GM21515 (cell line): ENCODE results near the gene NOXA1.
"Not testable (repeated sequence)": the region's sequence is repeated elsewhere in the genome, so short reads cannot be mapped to it uniquely, and the experiment has no call there.

Experiments used
- ATAC-seq: cut with Tn5 transposase; IDR thresholded peaks from one replicate; pipeline ENCODE4 v1.9.1; 2021; ENCODE audit not compliant: unreplicated experiment

The NOXA1 gene

GRCh38 chr9:137462986-137463930 is 40.1 kb downstream of the NOXA1 start:
- ATAC-seq, result no peak

GRCh38 chr9:137463931-137464290 is 40.7 kb downstream of the NOXA1 start:
- no peak for ATAC-seq

DNA sequence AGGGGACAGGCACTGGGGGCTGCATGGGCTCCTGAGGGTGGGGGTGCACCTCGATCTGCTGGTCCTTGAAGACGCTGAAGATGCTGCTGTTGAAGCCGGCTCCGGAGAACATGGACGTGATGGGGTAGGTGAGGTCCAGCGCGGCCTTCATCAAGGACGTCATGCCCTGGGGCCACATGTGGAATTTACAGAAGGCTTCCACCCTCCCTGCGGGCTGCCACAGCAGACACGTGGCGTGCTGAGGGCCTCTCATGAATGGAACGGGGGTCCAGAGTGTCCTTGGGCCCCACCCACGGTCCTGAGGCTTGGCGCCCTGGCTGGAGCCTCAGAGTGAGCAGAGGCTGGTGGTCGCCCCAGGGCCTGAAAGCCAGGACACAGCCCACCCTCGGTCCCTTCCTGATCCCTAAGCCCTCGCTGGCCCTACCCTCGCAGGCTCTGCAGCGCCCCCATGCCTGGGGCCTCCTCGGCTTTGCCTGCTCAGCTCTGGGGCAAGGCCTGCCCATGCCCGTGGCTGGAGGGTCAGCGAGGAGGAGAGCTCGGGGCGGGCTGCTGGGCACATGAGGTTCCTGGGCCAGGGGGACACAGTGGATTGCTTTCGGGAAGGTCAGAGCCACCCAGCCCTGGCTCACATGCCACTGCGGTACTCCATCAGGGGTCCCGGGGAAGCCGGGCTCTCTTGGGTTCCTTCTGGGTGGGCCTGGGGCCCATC is 41.3 kb downstream of the NOXA1 start:
- no peak for ATAC-seq

- no peak for ATAC-seq
Observed at GRCh38 chr9:137465000-137465719, 42.0 kb downstream of the NOXA1 start.

GRCh38 chr9:137465720-137466388 is 42.7 kb downstream of the NOXA1 start:
- ATAC-seq, result no peak

DNA sequence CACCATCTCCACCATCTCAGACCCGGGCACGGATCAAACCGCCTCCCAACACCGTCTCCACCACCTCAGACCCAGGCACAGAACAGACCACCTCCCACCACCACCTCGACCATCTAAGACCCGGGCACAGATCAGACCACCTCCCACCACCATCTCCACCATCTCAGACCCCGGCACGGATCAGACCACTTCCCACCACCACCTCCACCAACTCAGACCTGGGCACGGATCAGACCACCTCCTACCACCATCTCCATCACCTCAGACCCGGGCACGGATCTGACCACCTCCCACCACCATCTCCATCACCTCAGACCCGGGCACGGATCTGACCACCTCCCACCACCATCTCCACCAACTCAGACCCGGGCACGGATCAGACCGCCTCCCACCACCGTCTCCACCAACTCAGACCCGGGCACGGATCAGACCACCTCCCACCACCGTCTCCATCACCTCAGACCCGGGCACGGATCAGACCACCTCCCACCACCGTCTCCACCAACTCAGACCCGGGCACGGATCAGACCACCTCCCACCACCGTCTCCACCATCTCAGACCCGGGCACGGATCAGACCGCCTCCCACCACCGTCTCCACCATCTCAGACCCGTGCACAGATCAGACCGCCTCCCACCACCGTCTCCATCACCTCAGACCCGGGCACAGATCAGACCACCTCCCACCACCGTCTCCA is 43.3 kb downstream of the NOXA1 start:
- not testable (repeated sequence) for ATAC-seq

DNA sequence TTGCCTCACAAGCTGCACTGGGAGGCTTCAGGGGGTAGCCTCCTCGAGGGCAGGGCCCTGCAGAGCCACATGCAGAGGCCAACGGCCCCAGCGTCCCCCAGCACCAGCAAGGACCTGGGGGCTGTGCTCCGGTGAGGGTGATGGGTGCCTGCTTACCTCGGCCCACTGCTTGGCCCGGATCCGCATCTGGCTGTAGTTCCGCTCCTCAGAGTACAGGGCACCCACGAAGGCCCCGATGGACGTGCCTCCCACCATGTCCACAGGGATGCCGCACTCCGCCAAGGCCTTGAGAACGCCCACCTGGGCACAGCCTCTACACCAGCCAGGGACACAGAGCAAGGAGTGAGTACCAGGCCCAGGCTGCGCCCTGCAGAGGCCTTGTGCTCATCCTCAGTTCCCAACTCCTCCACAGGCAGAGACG is 44.0 kb downstream of the NOXA1 start:
- ATAC-seq, result no peak

GRCh38 chr9:137467896-137468295 is 44.7 kb downstream of the NOXA1 start:
- ATAC-seq, result no peak

GRCh38 chr9:137470785-137471184 is 47.6 kb downstream of the NOXA1 start:
- no peak for ATAC-seq

DNA sequence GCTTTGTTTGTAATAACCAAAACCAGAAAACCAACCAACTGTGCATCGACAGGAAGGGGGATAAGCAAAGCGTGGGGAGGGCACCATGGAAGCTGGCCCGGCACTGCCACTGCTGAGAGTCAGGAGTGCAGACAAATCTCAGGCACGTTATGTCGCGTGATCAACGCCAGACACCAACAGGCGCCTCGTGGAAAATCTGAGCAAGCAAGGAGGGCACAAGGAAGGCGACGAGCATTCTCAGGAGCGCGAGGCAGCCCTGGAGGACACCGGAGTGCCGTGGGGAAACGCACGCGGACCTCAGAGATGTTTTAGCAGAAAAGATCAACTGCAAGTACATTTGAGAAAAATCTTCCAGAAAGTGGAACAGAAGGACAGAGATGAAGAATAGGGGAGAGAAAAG is 51.1 kb downstream of the NOXA1 start:
- ATAC-seq, result no peak

DNA sequence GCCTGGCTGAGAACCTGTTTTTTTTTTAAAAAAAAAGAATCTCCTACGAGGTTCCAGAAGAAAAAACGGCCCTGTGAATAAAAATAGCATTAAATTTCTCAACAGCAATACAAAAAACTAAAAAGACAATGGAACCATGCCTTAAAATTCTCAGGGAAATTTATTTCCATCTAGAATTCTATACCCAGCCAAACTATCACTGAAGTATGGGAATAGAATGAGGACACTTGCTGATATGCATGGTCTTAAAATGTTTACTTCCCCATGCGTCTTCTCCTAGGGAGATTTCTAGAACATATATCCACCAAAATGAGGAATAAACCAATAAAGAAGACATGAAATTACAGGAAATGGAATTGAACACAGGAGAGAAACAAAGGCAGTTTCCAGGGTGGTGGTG is 52.5 kb downstream of the NOXA1 start:
- ATAC-seq, result no peak

DNA sequence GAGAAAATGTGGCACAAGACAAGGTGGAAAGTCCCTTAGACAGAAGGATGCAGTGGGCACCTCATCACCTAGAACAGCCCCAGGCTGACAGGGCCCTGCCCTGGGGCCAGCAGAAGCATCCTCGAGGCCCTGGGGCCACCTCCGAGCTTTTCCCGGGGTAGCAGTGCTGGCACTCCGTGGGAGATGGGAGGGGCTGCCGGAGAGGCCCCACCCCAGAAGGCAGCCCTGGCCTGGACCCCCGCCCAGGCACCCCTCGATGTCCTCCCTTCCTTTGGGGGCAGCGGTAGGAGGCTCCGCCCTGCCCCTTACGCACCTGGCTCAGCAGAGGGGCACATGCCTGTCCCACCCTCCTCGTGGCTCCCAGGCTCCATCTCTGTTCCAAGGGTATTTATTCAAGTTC is 53.7 kb downstream of the NOXA1 start:
- ATAC-seq, result no peak

GRCh38 chr9:137477778-137478612 is 54.8 kb downstream of the NOXA1 start:
- no peak for ATAC-seq

DNA sequence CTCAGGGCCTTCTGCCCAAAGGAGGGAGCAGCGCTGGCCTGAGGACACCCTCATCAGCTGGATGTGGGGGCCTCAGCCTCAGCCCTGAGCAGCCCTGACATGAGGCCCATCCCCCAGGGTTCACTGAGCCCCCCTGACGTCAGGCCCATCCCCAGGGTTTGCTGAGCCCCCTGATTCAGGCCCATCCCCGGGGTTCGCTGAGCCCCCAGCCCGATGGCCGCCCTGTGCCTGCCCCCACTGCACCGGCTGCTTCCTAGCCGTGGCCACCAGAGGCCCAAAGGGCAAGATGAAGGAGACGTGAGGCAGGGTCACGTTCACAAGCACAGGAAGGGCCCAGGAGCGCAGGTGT is 55.4 kb downstream of the NOXA1 start:
- no peak for ATAC-seq

DNA sequence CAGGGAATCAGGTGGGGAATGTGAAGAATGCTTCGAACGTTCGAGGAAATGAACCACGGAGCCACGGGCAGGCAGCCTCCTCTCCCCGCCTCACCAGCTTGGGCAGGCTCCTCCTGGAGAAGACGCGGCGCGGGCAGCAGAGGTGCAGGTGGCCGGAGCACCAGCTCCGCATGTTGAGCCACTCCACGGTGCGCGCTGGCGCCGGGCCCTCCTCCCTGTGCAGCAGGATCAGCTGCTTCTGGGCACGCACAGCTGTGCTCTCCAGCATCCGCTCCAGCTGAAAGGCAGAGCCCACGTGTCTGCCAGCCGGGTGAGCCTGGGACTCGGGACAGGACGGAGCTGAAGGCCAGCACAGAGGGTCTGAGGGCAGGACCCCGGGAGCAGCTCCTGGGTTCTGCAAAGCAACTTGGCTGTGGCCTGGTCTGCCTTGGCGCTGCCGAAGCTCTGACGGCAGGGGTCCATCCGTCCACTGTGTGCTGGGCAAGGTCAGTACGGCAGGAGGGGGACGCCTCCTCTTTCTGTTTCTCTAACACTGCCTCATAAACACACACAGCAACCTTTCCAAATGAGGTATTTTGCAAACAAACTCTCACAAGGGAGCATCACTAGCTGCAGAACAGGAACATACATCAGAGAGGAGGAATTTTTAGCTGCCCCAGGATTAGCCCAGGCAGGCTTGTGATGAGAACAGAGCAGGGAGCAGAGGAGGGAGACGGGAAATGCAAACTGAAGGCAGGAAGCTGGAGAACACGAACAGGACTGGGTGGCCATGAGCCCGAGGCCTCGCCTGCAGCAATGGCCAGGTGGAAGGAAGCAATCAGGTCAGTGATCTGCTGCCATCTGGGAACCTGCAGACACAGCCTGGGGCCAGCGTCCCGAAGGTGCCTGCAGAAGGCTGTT is 56.0 kb downstream of the NOXA1 start:
- no peak for ATAC-seq

GRCh38 chr9:137479892-137480685 is 56.9 kb downstream of the NOXA1 start:
- no peak for ATAC-seq

DNA sequence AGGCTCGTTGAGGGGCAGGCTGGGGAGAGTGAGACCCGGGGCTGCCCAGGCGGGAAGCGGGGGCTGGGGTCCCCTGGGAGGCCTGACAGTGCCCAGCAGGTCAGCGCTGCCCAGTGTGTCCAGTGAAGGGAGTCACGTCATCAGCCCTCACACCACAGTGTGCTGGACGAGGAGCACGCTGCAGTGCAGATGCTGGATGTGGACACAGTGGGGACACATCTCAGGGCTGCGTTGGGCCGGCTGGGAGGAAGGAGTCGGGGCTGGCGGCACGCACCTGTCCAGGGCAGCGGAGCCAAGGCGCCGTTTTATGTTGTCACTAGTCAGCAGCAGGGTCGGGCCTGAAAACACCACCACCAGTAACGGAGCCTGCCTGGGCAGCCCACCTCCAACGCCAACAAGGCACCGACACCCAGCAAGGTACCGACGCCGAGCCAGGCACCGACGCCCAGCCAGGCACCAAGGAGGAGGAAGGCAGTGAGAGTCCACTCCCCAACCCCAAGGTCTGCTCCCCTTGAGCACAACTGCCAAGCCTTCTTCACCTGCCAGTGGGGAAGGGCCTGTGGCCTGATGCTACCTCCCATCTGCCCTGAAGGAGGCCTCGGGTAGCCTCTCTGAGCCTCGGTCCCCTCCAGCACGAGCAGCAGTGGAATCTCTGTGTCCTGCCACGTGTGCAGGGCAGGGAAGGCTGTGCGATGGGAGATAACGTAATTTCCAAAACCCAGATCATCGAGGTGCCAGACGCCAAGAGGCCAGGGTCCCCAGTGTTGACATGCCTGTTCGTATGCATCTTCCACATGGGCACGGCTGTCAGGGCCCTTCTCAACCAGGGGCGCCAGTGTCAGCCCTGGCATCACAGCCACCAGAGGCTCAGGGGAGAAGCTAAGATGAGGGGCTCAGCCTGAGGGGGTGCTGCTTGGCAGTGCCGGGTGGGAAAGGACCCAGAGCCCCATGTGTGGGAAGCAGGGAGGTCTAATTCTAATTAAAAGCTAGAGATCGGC is 57.8 kb downstream of the NOXA1 start:
- no peak for ATAC-seq
